ENCODE results near the gene SNRNP200.

- TF ChIP-seq CTCF (IDR thresholded peaks at IDR 0.05) (no peak), EZH2 (IDR thresholded peaks at IDR 0.05; ENCODE audit: borderline replicate concordance, insufficient read depth, low read depth, low read length, poor library complexity, severe bottlenecking) (no peak)
These were observed 42.0 kb upstream of the SNRNP200 start for GRCh38 chr2:96347395-96347794.
